Left lung (tissue), 8 donors: ENCODE data around the gene SUPT3H. TPM values are rescaled to one million over a fixed set of nuclear protein-coding genes. Genes with fewer than 3 reads are reported as not detected.

ENCODE experiments used
- microRNA-seq, 2 donors: library from miRNA; unstranded; fragments of <30 nt; microRNA quantifications; one replicate each; pipeline ENCODE4, GENCODE V29; 2019
- polyA plus RNA-seq, 6 donors: library from polyadenylated mRNA; unstranded; fragments of 120-200 nt; gene quantifications; one replicate each; pipeline ENCODE4 v1.2.1, GENCODE V29; 2013; ENCODE audit not compliant: insufficient read length in 6 of 6
- total RNA-seq, 2 donors: library from RNA; stranded (reverse); fragmentation: NEBNext Ultra II Directional; extraction: Animal tissue kit (Norgen Biotek cat#: 25700); gene quantifications; one replicate each; pipeline ENCODE4 v1.2.1, GENCODE V29; 2021
- donor health status: DM: no; HTN: yes; CAD: no.
- donor health status: DM: no; HTN: no; CAD: no.

SUPT3H gene
- total and polyA plus RNA-seq, 8 donors = 4.7 to 33.0 (median 26.2) TPM

Small RNA genes lying within 50 kb of the gene (microRNA-seq; reads per million reads assigned to microRNA genes)
- gene MIR586 = 0 to 0.14 reads per million in 2 donors

Other genes with a start within 250 kb of the SUPT3H start
- 1 to 10 TPM; 5.2 to 5.9 TPM for gene RUNX2, start 49.6 kb downstream of the SUPT3H start, total RNA-seq
- gene RUNX2, start 49.6 kb downstream of the SUPT3H start, polyA plus RNA-seq = 1 to 10 TPM; 2.5 to 3.4 (median 2.8) TPM